Gastrocnemius medialis (tissue), 4 donors: ENCODE data around the gene ARID3B. TPM values are rescaled to one million over a fixed set of nuclear protein-coding genes. Genes with fewer than 3 reads are reported as not detected.

Experiments used
- ATAC-seq, 2 donors: fragments of 150-250 bp; one replicate each; pipeline ENCODE4 v1.9.1; 2016
- DNase-seq, 2 donors: peaks; one replicate each; pipeline ENCODE4 v3.0.0-alpha.2; 2019
- H3K27ac ChIP-seq, 4 donors: fragments of 200-600 bp; sonication (generic); 1 replicate in 1 of 4; 2 replicates in 3 of 4; pipeline ENCODE4 v1.5.1; 2016 to 2018; ENCODE audit warnings: mild to moderate bottlenecking in 2 of 4, moderate library complexity in 1 of 4
- H3K27me3 ChIP-seq, 3 donors: fragments of 200-600 bp; sonication (generic) in 2 of 3; 1 replicate in 1 of 3; 2 replicates in 2 of 3; pipeline versions ENCODE4 v1.5.1 to v1.6.0; 2016 to 2019; ENCODE audit warnings: mild to moderate bottlenecking in 1 of 3, moderate library complexity in 1 of 3
- H3K36me3 ChIP-seq, 2 donors: fragments of 200-600 bp; sonication (generic) in 1 of 2; one replicate each; pipeline ENCODE4 v1.5.1; 2017 to 2018
- H3K4me1 ChIP-seq, 2 donors: fragments of 200-600 bp; sonication (generic) in 1 of 2; one replicate each; pipeline ENCODE4 v1.5.1; 2016 to 2017; ENCODE audit warnings: mild to moderate bottlenecking in 2 of 2
- H3K4me3 ChIP-seq, 4 donors: fragments of 200-600 bp; sonication (generic) in 3 of 4; 1 replicate in 1 of 4; 2 replicates in 3 of 4; pipeline ENCODE4 v1.5.1; 2016 to 2019; ENCODE audit warnings: mild to moderate bottlenecking in 2 of 4
- H3K9me3 ChIP-seq, 3 donors: fragments of 200-600 bp; sonication (generic) in 2 of 3; 1 replicate in 1 of 3; 2 replicates in 2 of 3; pipeline ENCODE4 v1.5.1; 2016 to 2019
- CTCF ChIP-seq, 5 experiments: fragments of 450-650 bp in 3 of 5; fragments of 200-600 bp in 2 of 5; sonication (generic) in 2 of 5; IDR thresholded peaks in 4 of 5; conservative IDR thresholded peaks in 1 of 5; 1 replicate in 4 of 5; 2 replicates in 1 of 5; pipeline ENCODE4 v1.5.1; 2016 to 2019; ENCODE audit warnings: antibody characterized with exemption in 5 of 5, mild to moderate bottlenecking in 3 of 5, moderate library complexity in 3 of 5
- POLR2A ChIP-seq, 2 donors: fragments of 450-650 bp; IDR thresholded peaks; one replicate each; pipeline ENCODE4 v1.6.1; 2017; ENCODE audit warnings: antibody characterized with exemption in 2 of 2, mild to moderate bottlenecking in 2 of 2, moderate library complexity in 2 of 2
- in situ Hi-C, 4 donors: fragments of 200-750 bp; cut with MboI; loops; one replicate each; pipeline versions ENCODE4 v1.15.0 to v1.8.0; 2017; ENCODE audit warnings: low sequenced_read_pairs in 4 of 4
- intact Hi-C: fragments of 100-400 bp; cut with DNase I; formaldehyde crosslinking; loops from one replicate; pipeline ENCODE4 v1.15.1; 2023; ENCODE audit warnings: low total_unique reads
- total RNA-seq, 4 donors: library from RNA; depleted of rRNA; stranded (reverse); fragments of >200 nt; gene quantifications; one replicate each; pipeline versions ENCODE4 v1.1.0 to v1.2.3, GENCODE V29; 2016

Gene ARID3B
- total RNA-seq, 4 donors from 2014 or later = 1.8 to 6.7 (median 4.6) TPM

- TF ChIP-seq CTCF (IDR thresholded peaks at IDR 0.05 in 4 of 5, conservative IDR thresholded peaks at IDR 0.05 in 1 of 5) (peak; percentile 83 to 89 (median 85)), POLR2A (IDR thresholded peaks at IDR 0.05) (no peak)
- H3K36me3 ChIP-seq = peaks cover 0 to 88% of the 10 kb centered on the region in 2 donors
- peak in 1 of 2 donors; percentile 51 for DNase-seq
- H3K27me3 ChIP-seq = no peaks in the 10 kb centered on the region
- in situ Hi-C loops = loop anchor here (10.0 to 25.0 kb wide), 2 partner anchors 140 to 302 kb away; partner anchors contain the start of gene COX5A (in 3 of the 4)
- no peak overlapping the region for H3K27ac ChIP-seq
- intact Hi-C loops = loop anchor here (1.0 to 10.0 kb wide), 2 partner anchors 134 to 570 kb away; partner anchors contain the start of gene C15orf39
- peak; percentile 64 to 73 for ATAC-seq
- no peaks in the 10 kb centered on the region for H3K9me3 ChIP-seq
- H3K4me1 ChIP-seq = peaks cover 0 to 4% of the 10 kb centered on the region in 2 donors
- no peak overlapping the region for H3K4me3 ChIP-seq
Measured at GRCh38 chr15:74635228-74635627, 94.2 kb downstream of the ARID3B start.

- DNase-seq (no peak), ATAC-seq (no peak)
- intact Hi-C loops = loop anchor here (10.0 kb wide), 1 partner anchor 568 kb away; the partner anchor contains the start of gene C15orf39
- no peaks in the 10 kb centered on the region for H3K9me3 ChIP-seq
- no peaks in the 10 kb centered on the region for H3K27me3 ChIP-seq
- H3K36me3 ChIP-seq = peaks cover 0 to 75% of the 10 kb centered on the region in 2 donors
- TF ChIP-seq POLR2A (IDR thresholded peaks at IDR 0.05) = no peak
- no peak for TF ChIP-seq CTCF (IDR thresholded peaks at IDR 0.05 in 4 of 5, conservative IDR thresholded peaks at IDR 0.05 in 1 of 5)
- H3K4me3 ChIP-seq = no peak overlapping the region
- peaks cover 7 to 22% of the 10 kb centered on the region in 2 donors for H3K4me1 ChIP-seq
- H3K27ac ChIP-seq = no peak overlapping the region
- in situ Hi-C loops = loop anchor here (10.0 to 25.0 kb wide), 2 partner anchors 138 to 300 kb away; partner anchors contain the start of gene COX5A (in 3 of the 4)
Measured at GRCh38 chr15:74636984-74637383, 96.0 kb downstream of the ARID3B start.

GRCh38 chr15:74641151-74641550 is 100.1 kb downstream of the ARID3B start:
- Histone ChIP-seq H3K4me3 (no peak overlapping the region), H3K4me1 (peaks cover 34 to 46% of the 10 kb centered on the region in 2 donors), H3K36me3 (peaks cover 0 to 35% of the 10 kb centered on the region in 2 donors), H3K27ac (peak overlapping the region in 3 of 4 donors; percentile 14 to 79 (median 35)), H3K9me3 (no peaks in the 10 kb centered on the region), H3K27me3 (no peaks in the 10 kb centered on the region)
- no peak for ATAC-seq
- intact Hi-C loops = no loop called here
- TF ChIP-seq POLR2A (IDR thresholded peaks at IDR 0.05) = no peak
- DNase-seq = no peak
- in situ Hi-C loops = loop anchor here in 3 of 4 donors (25.0 kb wide), 1 partner anchor 296 kb away; the partner anchor contains the start of gene COX5A (in 3 of the 3)

- in situ Hi-C loops = loop anchor here in 3 of 4 donors (25.0 kb wide), 1 partner anchor 295 kb away; the partner anchor contains the start of gene COX5A (in 3 of the 3)
- H3K27ac ChIP-seq = peak overlapping the region; percentile 35 to 79 (median 44)
- intact Hi-C loops = no loop called here
- TF ChIP-seq CTCF (IDR thresholded peaks at IDR 0.05 in 4 of 5, conservative IDR thresholded peaks at IDR 0.05 in 1 of 5) = no peak
- no peak for TF ChIP-seq POLR2A (IDR thresholded peaks at IDR 0.05)
- peaks cover 39 to 56% of the 10 kb centered on the region in 2 donors for H3K4me1 ChIP-seq
- peaks cover 0 to 23% of the 10 kb centered on the region in 2 donors for H3K36me3 ChIP-seq
- H3K9me3 ChIP-seq = no peaks in the 10 kb centered on the region
- DNase-seq = no peak
- no peak overlapping the region for H3K4me3 ChIP-seq
- no peak for ATAC-seq
- H3K27me3 ChIP-seq = no peaks in the 10 kb centered on the region
Measured at GRCh38 chr15:74642348-74642733, 101.3 kb downstream of the ARID3B start.
